Right lobe of liver (tissue), 4 donors: ENCODE measurements around the gene TIMP3.

Experiments used
- POLR2A ChIP-seq: fragments of 450-650 bp; IDR thresholded peaks from one replicate; pipeline ENCODE4 v1.6.1; 2017; ENCODE audit warnings: antibody characterized with exemption, mild to moderate bottlenecking
- TF ChIP-seq, protein P1 (sequence below), 4 donors: fragments of 200-600 bp in 3 of 4; fragments of 450-650 bp in 1 of 4; IDR thresholded peaks; one replicate each; pipeline versions ENCODE4 v1.5.1 to v1.8.0; 2016 to 2022; ENCODE audit warnings: antibody characterized with exemption in 4 of 4, mild to moderate bottlenecking in 2 of 4
- donor health status: DM: no; HTN: no; CAD: no.
- donor health status: DM: no; HTN: no; CAD: no.
- donor health status: DM: no; HTN: yes; CAD: no.

GRCh38 chr22:32888976-32889375 lies 87.5 kb downstream of the TIMP3 start:
- TF ChIP-seq, protein P1, sequence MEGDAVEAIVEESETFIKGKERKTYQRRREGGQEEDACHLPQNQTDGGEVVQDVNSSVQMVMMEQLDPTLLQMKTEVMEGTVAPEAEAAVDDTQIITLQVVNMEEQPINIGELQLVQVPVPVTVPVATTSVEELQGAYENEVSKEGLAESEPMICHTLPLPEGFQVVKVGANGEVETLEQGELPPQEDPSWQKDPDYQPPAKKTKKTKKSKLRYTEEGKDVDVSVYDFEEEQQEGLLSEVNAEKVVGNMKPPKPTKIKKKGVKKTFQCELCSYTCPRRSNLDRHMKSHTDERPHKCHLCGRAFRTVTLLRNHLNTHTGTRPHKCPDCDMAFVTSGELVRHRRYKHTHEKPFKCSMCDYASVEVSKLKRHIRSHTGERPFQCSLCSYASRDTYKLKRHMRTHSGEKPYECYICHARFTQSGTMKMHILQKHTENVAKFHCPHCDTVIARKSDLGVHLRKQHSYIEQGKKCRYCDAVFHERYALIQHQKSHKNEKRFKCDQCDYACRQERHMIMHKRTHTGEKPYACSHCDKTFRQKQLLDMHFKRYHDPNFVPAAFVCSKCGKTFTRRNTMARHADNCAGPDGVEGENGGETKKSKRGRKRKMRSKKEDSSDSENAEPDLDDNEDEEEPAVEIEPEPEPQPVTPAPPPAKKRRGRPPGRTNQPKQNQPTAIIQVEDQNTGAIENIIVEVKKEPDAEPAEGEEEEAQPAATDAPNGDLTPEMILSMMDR (IDR thresholded peaks at IDR 0.05) = no peak
- no peak for TF ChIP-seq POLR2A
